CD4-positive, alpha-beta T cell treated with Interleukin-12 subunit alpha and Interleukin-12 subunit beta, for 1 hour (primary cell): Measurements from ENCODE around the gene PCNX2.
A peak's percentile ranks its signal among the peaks of the same experiment; 100 is the strongest.

Experiments used
- DNase-seq: peaks from one replicate; pipeline ENCODE4 v3.0.0-alpha.2; 2020

PCNX2 gene

GRCh38 chr1:232980986-232981560, 314.5 kb downstream of the PCNX2 start:
- DNase-seq: no peak

DNA sequence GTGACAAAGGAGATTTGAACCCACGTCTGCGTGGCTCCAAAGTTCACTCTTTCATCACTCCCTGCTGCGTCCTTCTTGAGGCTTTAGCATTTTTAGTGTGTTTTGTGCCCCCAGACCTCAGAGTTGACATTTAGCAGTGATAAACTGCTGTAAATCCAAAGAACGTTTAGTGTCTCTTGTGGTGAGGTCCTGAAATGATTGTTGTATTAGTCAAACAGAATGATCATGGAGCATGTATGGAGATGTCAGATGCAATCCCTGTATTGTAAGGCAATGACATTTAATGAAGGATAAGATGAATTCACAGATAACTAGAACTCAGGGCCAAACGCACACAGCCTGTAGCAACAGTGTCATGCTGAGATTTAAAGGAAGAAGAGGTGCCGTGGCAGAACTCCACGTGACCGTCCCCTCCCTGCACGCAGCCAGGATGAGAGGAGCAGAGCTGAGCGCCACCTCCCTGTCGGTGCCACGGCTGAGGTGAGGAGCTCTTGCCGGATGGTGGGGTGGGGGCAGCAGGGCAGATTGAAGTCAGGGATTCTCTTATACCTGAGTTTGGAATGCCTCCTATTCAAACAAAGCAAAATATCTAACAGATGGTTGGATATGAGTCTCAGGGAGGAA, 315.1 kb downstream of the PCNX2 start:
- no peak for DNase-seq

DNA sequence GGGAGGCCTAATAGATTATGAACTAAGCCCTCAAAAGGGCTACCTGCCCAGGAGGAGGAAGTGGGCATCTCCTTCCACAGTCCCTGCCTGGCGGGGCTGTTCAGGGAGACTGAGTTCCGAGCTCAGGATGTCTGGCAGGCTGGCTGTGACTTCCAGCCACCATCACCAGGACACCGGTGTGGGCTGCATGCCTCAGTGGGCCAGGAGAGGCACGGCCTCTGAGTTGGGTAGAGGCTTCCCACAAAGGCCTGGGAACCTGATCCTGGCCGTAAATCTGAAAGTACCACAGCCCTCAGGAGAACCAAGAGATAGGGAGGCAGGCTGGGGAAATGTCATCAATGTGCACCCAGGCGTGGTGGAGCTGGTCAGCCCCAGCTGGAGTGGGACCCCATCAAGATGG, 316.0 kb downstream of the PCNX2 start:
- no peak for DNase-seq

GRCh38 chr1:232978815-232979214, 316.7 kb downstream of the PCNX2 start:
- DNase-seq: no peak

GRCh38 chr1:232978091-232978634, 317.4 kb downstream of the PCNX2 start:
- peak; percentile 11 for DNase-seq

DNA sequence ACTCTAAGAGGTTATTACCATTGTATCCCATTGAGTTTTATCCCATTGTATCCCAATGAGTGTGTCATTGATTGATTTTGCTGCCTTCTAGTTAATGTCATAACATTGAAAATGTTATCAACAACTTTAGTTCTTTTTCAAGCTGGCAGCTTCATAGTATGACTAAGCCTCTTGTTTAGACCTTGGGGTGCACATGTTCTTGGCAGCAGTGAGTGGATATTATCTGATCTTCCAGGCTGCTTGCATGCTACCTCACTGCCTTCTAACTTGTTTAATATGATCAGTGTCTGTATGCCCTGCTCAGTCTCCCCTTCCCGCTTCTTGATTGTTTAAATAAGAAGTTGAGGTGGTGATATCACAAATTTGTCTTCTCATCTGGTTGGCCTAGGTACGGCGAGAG, 320.6 kb downstream of the PCNX2 start:
- no peak for DNase-seq

GRCh38 chr1:232973652-232974611, 321.6 kb downstream of the PCNX2 start:
- DNase-seq: no peak

DNA sequence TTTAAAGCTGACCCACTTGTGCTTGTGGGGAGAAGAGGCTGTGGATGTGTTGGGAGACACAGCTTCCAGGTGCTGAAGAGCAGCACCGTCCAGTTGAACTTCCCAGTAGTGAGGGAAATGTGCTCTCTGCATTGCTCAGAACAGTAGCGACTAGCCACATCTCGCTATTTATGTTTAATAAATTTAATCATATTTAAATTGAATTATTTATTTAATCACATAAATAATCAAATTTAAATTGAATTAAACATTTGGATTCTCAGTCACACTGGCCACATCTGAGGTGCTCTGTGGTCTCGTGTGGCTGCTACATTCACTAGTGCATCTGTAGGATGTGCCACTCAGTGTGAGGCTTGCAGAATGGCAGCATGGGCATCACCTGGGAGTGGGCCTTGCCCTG, 325.0 kb downstream of the PCNX2 start:
- no peak for DNase-seq

GRCh38 chr1:232969799-232970198, 325.7 kb downstream of the PCNX2 start:
- DNase-seq: no peak

GRCh38 chr1:232968965-232969364, 326.6 kb downstream of the PCNX2 start:
- DNase-seq: no peak

GRCh38 chr1:232968391-232968790, 327.1 kb downstream of the PCNX2 start:
- DNase-seq: no peak

DNA sequence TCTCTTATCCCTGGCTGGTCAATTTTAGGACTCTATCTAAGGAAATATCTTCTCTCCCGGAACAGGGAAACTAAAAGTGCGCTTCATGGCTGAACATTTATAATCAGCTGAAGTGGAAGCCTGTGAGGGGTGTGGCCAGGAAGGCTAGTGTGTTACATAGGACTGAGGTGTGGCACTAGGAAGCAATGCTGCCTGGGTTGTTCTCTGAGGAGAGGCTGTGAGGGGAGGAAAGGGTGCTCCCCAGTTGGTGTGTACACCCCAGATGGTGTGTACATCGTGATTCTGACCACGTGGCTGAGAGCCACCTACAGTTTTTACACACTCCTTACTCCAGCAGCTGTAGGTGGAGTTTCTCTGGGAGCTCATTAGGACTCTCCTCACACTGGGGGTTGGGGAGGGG, 328.9 kb downstream of the PCNX2 start:
- DNase-seq: no peak

- no peak for DNase-seq
Observed at GRCh38 chr1:232965912-232966217, 329.7 kb downstream of the PCNX2 start.

- DNase-seq: no peak
Observed at GRCh38 chr1:232965124-232965911, 330.2 kb downstream of the PCNX2 start.

DNA sequence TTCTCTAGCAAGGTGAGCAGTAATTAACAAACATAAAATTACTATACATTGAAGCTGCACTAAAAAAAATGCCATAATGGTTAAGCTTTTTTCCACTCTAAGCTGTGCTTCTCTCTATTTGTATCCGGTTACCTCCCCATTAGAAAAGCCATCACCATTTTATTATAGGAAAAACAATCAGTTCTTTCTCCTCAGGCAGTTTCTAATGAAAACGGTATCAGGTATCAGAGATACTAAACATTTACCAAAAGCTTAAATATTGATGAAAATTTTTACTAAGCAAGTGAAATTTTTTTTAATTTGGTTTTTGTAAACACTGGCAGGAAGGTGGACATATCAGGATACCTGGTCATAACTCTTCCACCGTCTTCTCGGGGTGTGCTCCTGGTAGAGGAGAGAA, 330.9 kb downstream of the PCNX2 start:
- no peak for DNase-seq

- no peak for DNase-seq
Observed at GRCh38 chr1:232962761-232963745, 332.5 kb downstream of the PCNX2 start.

- DNase-seq: no peak
Observed at GRCh38 chr1:232958067-232958466, 337.5 kb downstream of the PCNX2 start.

DNA sequence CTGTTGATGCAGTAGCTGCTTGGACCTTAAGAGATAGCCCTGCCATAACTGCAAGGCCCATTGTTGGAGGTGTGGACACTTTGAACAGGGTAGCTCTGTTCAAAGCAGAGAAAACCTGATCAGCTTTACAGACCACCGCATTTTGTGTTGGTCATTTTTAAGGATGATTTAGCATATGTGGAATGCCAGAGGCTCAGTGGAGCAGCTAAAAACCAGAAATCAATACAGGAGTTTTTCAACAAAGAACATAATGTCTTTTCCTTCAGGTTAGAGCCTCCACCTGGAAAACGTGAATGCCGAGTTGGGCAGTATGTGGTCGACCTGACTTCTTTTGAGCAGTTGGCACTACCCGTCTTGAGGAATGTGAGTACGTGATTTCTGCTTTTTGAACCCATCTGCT, 339.4 kb downstream of the PCNX2 start:
- DNase-seq: no peak

- DNase-seq: no peak
Observed at GRCh38 chr1:232954594-232955365, 340.7 kb downstream of the PCNX2 start.

DNA sequence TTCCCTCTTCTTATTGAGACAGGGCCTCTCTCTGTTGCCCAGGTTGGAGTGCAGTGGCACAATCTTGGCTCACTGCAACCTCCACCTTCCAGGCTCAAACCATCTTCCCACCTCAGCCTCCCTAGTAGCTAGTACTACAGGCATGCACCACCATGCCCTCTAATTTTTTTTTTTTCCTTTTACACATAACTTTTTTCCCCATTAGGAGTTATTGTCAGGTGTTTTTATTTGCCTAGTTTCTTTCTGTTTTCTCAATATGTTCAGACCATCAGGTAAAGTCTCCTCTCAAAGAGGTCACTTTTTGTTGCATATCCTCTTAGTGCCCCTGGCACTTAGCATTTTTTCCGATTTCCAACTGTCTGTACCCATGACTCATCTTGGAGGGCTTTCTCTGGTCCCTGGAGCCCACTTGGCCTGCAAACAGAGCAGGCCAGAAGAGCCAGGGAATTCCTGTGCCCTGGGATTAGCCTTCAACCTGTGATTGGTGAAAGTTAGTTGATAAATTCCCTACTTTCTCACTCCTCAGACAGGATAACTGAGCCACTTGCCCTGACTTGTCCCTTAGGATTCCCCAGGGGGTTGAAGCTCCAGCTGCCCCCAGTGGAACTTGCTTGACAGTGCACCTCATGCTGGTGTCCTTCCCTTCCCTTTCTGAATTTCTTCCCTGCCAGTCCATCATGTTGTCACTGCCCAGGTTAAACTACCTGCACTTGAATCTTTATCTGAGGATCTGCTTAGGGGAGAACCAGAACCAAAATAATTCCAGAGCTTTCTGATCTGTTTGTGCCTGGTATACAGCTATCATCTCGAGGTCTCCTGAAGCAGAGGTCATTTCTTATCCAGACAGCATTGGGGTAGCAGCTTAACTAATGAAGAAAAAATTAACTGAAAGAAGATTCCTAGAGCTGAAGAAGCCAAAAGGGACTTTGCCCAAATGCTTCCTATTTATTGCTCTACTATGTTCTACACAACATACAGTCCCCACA, 342.7 kb downstream of the PCNX2 start:
- DNase-seq: peak; percentile 24
